ENCODE measurements around the gene ZNF335.
"Not testable (repeated sequence)": the region's sequence is repeated elsewhere in the genome, so short reads cannot be mapped to it uniquely, and the experiment has no call there.

Gene ZNF335

DNA sequence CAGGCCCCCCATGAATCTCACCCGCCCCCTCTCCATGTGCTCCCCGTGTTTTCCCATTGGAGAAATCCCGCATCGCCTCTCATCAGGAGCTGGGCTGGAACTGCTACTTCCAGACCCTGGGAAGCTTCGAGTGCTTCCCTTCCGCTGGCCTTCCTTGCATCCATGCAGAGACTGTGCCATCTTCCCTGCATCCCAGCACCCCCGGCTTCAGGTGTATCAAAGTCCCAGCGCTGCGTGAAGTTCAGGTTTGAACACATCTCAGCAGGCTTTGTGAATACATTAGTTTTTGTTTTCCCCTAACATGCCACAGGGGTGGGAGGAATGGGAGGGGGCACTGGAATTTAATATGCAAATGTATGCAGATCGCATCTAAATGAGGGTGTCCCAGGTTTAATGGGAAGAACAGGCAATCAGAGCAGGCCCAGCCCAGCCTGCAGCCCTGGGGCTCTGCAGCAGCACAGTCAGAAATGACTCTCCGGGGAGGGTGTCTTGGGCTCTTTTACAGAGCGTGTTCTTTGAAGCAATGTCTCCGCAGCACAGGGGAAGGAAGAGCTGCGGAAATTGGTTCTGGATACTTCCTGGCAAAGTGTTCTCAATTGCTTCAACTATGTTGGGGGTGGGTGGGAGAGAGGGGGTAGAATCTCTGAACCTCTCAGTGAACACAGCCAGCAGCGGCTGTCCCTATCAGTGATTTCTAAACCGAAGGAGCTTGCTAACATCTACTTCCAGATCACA is 28.4 kb upstream of the ZNF335 start:
- TF ChIP-seq, protein P1, sequence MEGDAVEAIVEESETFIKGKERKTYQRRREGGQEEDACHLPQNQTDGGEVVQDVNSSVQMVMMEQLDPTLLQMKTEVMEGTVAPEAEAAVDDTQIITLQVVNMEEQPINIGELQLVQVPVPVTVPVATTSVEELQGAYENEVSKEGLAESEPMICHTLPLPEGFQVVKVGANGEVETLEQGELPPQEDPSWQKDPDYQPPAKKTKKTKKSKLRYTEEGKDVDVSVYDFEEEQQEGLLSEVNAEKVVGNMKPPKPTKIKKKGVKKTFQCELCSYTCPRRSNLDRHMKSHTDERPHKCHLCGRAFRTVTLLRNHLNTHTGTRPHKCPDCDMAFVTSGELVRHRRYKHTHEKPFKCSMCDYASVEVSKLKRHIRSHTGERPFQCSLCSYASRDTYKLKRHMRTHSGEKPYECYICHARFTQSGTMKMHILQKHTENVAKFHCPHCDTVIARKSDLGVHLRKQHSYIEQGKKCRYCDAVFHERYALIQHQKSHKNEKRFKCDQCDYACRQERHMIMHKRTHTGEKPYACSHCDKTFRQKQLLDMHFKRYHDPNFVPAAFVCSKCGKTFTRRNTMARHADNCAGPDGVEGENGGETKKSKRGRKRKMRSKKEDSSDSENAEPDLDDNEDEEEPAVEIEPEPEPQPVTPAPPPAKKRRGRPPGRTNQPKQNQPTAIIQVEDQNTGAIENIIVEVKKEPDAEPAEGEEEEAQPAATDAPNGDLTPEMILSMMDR (conservative IDR thresholded peaks at IDR 0.05; ENCODE audit: low read length): no peak
- H3K4me3 ChIP-seq (ENCODE audit: low read length): no peak overlapping the region
- DNase-seq (ENCODE audit: low read depth): no peak

DNA sequence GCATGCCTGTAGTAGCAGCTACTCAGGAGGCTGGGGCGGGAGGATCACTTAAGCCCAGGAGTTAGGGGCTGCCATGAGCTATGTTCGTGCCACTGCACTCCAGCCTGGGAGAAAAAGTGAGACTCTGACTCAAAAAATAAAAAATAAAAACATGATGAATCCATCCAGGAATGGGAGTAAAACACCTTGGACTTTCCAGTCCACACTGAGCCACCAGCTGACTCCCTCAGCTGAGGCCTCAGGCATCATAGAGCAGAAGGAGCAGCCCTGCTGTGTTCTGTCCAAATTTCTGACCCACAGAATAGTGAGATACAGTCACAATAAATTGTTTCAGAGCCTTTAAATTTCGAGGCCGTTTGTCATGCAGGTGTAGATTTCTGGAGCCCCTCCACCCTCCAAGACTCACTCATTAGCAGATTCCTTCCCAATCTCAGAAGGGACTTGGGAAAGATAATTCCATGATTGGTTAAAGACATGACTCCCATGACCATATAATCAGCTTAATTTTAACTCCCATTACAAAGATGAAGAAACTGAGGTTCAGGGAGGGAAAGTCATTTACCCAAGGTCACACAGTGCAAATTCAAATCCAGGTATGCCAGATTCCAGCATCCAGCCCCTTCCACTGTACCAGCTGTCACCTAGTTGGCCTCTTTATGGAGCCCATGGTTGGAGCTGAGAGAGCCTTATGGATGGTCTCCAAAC is 27.7 kb upstream of the ZNF335 start:
- H3K4me3 ChIP-seq (ENCODE audit: low read length): no peak overlapping the region
- no peak for DNase-seq (ENCODE audit: low read depth)
- TF ChIP-seq, protein P1 (conservative IDR thresholded peaks at IDR 0.05; ENCODE audit: low read length): no peak

DNA sequence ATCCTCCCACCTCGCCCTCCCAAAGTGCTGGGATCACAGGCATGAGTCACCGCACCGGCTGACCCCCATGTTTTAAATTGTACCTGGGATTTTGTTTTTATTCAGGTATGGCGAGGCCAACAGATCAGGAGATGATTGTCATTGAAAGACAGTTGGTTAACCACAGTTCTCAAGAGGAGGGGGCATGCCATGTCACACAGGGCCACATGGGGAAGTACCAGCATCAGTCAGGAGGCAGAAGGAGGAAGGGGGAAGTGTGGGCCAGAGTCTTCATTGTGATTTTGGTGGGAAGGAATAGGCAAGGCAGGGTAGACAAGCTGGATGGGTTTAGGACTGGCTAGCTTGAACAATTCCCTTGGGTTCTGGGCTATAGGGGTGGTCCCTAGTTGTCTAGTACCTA is 26.8 kb upstream of the ZNF335 start:
- H3K4me3 ChIP-seq (ENCODE audit: low read length): no peak overlapping the region
- DNase-seq (ENCODE audit: low read depth): no peak
- TF ChIP-seq, protein P1 (conservative IDR thresholded peaks at IDR 0.05; ENCODE audit: low read length): no peak

DNA sequence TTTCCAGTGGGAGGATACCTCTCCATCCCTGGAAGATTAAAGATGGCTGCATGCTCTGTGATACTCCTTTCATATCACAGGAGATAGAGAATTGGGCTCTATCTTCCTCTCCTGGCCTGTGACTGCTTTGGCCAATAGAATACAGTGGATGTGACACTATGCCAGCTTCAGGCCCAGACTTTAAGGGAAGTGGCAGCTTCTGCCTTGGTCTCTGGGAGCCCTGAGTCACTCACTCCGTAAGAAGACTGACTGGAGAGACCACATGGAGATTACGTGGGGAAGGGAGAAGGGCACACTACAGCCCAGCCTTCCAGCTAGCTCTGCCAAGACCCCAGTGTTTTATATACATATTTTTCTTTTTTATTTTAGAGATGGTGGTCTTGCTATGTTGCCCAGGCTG is 26.3 kb upstream of the ZNF335 start:
- H3K4me3 ChIP-seq (ENCODE audit: low read length): no peak overlapping the region
- no peak for DNase-seq (ENCODE audit: low read depth)
- TF ChIP-seq, protein P1 (conservative IDR thresholded peaks at IDR 0.05; ENCODE audit: low read length): no peak

DNA sequence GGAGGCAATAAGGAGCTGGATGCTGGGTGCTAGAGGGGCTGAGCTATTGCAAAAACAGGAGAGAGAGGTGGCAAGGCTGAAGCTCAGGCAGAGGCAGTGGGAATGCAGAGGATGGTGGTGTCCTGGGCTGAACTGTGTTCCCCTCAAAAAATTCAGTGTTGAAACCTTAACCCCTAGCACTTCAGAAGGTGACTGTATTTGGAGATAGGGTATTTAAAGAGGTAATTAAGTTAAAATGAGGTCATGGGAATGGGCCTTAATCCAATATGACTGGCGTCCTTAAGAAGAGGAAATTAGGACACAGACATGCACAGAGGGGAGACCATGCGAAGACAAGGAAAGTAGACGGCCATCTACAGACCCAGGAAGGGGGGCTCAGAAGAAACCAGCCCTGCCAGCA is 25.2 kb upstream of the ZNF335 start:
- DNase-seq (ENCODE audit: low read depth): no peak
- no peak overlapping the region for H3K4me3 ChIP-seq (ENCODE audit: low read length)
- TF ChIP-seq, protein P1 (conservative IDR thresholded peaks at IDR 0.05; ENCODE audit: low read length): no peak

DNA sequence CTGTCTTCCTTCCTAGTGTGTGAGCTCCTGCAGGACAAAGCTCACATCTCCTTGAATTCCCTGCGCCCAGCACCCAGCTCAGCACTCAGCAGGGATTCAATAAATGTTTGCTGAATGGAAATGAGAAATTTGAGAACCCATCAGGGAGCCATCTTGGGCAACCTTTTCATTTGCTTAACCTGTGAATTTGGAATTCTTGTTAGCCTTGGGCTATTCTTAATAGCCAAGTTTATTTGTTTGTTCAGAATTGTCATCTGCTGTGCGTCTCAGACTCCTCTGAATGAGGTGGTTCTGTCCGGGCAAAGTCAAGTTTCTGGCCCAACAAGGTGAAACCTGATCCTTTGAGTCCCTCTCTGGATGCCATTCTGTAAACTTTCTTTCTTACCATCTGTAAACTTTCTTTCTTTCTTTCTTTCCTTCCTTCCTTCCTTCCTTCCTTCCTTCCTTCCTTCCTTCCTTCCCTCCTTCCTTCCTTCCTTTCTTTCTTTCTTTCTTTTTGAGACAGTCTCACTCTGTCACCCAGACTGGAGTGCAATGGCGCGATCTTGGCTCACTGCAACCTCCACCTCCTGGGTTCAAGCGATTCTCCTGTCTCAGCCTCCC is 23.6 kb upstream of the ZNF335 start:
- DNase-seq (ENCODE audit: low read depth); H3K4me3 ChIP-seq (ENCODE audit: low read length): not testable (repeated sequence)

DNA sequence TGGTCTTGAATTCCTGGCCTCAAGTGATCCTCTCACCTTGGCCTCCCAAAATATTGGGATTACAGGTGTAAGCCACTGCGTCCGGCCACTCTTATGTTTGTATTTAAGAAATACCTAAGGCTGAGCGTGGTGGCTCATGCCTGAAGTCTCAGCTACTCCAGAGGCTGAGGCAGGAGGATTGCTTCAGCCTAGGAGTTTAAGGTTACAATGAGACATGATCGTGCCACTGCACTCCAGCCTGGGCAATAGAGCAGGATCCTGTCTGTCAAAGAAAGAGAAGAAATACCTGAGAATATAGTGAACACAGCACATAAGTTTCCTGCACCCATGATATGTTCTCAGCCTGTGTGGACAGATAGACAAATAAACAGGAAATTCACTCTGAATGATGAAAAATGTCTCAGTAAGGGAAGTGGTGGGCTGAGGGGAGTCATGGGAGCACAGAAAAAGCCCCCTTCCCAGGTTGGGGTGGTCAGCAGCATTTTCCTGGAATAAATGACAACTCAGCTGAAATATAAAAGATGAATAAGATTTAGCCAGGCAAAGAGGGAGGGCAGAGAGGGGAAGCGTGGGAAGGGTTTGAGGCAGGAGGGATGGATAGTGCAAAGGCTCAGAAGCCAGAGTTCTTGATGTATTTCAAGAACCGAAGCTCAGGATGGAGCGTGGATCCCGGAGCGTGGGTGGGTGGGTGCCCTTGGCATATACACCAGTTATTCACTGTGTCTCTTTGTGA is 22.9 kb upstream of the ZNF335 start:
- no peak overlapping the region for H3K4me3 ChIP-seq (ENCODE audit: low read length)
- DNase-seq (ENCODE audit: low read depth): no peak
- TF ChIP-seq, protein P1 (conservative IDR thresholded peaks at IDR 0.05; ENCODE audit: low read length): no peak
